NCI-H2081 treated with DMSO at 0.1 percent for 48 hours (cell line): ENCODE measurements around the gene PLG.
"Not testable (repeated sequence)": the region's sequence is repeated elsewhere in the genome, so short reads cannot be mapped to it uniquely, and the experiment has no call there.

Experiments used
- DNase-seq: peaks from one replicate; lab custom pipeline; 2025; lab: John Stamatoyannopoulos, UW

Gene PLG

DNA sequence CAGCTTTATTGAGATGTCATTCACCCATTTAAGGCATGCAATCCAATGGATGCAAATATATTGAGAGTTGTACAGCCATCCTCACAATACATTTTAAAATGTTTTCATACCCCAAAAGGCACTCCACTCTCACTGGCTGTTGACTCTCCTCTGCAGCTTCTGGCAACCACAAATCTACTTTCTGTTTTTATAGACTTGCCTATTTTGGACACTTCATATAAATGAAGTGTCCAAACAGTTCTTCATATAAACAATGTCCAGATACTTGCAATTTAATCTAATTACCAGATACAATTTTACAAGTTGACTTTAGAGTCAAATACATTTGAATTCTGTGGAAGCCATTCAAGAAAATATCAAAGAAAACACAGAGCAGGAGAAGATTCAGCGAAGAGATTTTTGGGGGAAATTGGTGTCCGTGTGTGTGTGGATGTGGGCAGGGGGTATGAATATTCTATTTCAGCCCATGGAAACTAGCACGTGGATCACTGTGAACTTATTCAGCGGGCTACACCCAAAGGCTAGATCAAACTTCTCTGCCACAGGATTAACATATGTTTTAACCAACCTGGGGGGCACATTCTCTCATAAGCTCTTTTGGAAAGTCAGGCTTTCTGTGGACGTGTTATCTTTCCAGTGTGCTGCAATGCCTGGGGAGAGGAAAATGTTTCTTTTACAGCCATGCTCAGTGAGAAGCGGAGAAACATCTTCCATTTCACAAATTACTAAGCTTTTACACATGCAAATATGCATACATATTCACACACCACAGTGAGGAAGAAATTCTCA is 73.9 kb downstream of the PLG start:
- DNase-seq = no peak

DNA sequence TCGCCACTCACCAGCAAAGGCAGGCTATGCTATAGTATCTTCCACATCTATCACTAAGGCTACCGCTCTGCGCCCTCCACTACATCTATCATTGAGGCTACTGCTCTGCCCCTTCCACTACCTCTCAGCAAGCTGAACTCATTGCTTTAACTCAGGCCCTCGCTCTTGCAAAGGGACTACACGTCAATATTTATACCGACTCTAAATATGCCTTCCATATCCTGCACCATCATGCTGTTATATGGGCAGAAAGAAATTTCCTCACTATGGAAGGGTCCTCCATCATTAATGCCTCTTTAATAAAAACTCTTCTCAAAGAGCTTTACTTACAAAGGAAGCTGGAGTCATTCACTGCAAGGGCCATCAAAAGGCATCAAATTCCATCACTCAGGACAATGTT is 77.1 kb downstream of the PLG start:
- DNase-seq = not testable (repeated sequence)

DNA sequence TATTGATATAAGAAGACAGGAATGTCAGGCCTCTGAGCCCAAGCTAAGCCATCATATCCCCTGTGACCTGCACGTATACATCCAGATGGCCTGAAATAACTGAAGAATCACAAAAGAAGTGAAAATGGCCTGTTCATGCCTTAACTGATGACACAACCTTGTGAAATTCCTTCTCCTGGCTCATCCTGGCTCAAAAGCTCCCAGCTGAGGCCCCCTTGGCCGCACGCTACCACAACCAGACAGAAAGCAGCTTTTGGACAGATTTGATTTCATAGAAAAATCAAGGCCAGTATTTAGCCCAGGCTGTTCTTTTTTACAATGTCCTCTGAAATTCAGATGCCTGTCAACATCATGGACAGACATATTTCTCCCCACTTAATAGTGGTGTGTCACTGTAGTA is 78.6 kb downstream of the PLG start:
- not testable (repeated sequence) for DNase-seq

- DNase-seq = no peak
Observed at GRCh38 chr6:160781298-160781697, 79.3 kb downstream of the PLG start.

- no peak for DNase-seq
Observed at GRCh38 chr6:160782228-160782627, 80.2 kb downstream of the PLG start.

GRCh38 chr6:160783741-160784140 is 81.7 kb downstream of the PLG start:
- DNase-seq = no peak

DNA sequence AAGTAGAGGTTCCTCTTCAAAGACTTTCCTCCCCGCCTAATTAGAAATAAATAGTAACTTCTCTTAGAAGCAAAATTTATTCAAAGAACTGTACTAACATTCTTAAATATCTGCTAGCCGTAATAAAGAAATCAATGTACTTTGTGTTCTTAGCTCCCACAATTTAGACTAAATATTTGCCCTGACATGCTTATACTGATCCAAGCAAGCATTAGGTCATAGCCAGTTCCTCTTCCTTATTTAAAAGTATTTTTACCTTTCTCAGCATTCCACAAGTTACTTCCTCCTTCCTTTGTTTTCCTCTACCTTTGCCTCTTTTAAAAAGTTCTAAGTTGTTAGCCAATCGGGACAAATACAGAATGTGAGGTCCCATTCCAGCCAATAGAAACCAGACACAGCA is 86.1 kb downstream of the PLG start:
- DNase-seq = not testable (repeated sequence)

GRCh38 chr6:160788806-160789205 is 86.8 kb downstream of the PLG start:
- no peak for DNase-seq

- DNase-seq = no peak
Observed at GRCh38 chr6:160789263-160790027, 87.4 kb downstream of the PLG start.

DNA sequence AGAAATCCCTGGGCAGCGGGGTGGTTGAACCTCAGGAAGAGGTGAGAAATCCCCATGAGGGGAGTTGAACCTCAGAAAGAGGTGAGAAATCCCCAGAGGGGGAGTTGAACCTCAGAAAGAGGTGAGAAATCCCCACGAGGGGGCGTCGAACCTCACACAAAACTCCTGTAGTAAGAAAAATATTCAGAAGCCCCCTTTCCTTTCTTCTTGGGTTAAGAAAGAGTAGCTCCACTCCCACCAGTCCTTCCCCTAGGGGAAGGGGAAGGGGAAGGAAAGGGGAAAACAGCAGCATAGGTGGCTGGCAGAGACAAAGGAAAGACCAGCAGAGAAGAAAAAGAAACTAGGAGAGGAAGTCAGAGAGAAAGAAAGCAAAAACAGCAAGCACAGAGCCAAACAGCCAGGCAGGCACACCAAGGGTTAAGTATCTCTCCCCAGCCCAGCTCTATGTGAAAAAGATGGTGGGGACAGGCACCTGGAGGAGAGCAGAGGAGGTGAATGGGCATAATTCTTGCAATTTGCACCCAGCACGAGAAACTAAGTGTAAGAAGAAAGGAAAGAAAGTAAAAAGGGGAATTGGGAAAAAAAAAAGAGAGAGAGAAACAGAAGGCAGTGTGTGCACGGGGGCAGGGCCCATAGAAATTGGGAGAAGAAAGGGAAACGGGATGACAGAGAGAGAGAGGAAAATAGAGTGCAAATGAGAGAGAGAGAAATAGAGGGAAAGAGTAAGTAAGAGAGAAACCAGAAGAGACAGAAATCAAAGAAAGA is 88.2 kb downstream of the PLG start:
- DNase-seq = no peak

DNA sequence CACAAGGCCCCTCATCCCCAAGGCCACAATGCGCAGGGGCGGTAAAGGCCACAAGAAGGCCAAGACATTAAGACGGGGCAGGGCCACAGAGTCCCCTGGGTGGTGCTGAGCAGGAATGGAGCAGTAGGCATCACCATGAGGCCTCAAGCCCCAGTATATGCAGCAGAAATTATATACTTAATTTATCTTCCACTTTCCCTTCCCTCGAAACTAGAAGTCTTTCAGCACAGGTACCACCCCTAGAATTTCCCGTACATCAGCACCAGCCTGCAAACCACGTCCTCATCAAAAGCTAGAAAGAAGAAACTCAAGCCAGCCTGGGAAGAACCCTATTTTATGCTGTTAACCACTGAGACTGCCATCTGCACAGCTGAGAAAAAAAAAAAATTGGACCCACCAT is 89.4 kb downstream of the PLG start:
- no peak for DNase-seq

GRCh38 chr6:160791981-160792418 is 90.0 kb downstream of the PLG start:
- DNase-seq = no peak

DNA sequence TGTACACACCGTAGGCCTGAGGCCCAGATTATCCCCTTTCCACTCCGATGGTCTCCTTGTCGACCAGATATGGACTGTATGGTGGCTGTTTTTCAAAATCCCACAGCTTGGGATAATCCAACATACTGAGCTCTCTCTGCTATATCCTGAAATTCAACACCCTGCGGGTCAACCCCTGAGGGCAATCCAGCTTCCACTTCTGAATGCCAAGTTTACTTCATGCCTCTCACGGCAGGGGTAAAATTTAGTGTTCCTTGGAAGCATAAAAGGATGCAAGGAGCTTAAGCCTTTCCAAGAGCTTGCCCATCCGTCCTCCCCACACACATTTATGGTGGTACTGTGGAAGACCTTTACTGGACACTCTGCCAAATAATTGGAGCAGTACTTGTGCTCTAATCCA is 90.7 kb downstream of the PLG start:
- no peak for DNase-seq

GRCh38 chr6:160793652-160794051 is 91.6 kb downstream of the PLG start:
- DNase-seq = no peak

DNA sequence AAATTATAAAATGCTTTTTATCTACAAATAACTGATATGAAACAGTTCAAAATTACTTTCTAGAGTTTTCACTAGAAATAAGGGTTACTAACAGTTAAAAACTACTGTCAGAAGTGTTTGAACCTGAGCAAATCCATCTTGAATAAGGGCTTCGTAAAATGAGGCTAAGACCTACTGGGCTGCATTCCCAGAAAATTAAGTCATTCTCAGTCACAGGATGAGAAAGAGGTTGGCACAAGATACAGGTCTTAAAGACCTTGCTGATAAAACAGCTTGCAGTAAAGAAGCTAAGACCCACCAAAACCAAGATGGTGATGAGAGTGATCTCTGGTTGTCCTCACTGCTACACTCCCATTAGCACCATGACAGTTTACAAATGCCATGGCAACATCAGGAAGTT is 93.7 kb downstream of the PLG start:
- DNase-seq = no peak

DNA sequence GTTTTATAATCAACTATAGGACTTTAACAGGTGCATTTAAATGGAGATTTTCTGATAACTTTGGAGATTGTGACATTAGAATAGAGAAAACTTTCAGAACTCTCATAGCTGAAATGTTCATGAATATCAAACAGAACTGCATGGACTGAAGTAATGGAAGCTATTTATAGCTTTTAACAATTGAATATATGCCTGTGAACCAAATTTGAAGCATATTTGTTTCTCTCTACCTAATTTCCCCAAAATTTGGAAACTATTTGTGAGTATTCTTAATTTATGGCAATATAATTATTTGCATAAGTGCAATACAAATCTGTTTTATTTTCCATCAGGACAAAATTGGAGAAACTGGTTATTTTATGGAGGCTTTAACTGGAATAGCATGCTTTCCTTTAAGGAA is 96.6 kb downstream of the PLG start:
- no peak for DNase-seq

- no peak for DNase-seq
Observed at GRCh38 chr6:160799801-160800506, 97.9 kb downstream of the PLG start.

DNA sequence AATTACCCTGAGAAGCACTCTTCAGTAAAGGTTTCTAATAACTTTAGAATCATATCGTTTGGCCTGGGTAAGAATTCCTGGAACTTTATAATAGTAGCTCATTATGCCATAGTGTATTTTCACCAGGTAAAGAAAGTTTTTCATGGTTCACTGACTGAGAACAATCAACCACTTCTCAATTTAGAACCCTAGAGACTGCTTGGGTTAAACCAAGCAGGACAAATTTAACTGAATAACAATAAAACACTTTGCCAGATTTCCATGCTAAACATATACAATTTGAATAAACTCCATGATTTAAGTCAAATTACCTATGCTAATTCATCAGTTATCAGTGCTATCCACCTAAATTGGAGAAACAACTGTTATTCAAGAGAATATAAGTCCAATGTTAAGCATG is 99.4 kb downstream of the PLG start:
- no peak for DNase-seq

- not testable (repeated sequence) for DNase-seq
Observed at GRCh38 chr6:160802049-160802448, 100.0 kb downstream of the PLG start.
